GM12878 (cell line): ENCODE data around the gene PRR5L. TPM values are rescaled to one million over a fixed set of nuclear protein-coding genes. Genes with fewer than 3 reads are reported as not detected.

ENCODE experiments used
- ATAC-seq: fragments of 200-7000 bp; cut with Tn5 transposase; 3 replicates; pipeline ENCODE4 v1.9.1; 2020; ENCODE audit warnings: mild to moderate bottlenecking, moderate library complexity
- BruUV-seq: library from RNA; stranded (reverse); fragments of 400-500 nt; replicated peaks from 2 replicates; lab custom pipeline; 2021; lab: Mats Ljungman, UMichigan
- CTCF ChIA-PET: fragments of 300-600 bp; sonication (Branson Sonifier 250); formaldehyde crosslinking; extraction: SDS; loops from one replicate; lab custom pipeline; 2021; ENCODE audit warnings: inconsistent platforms; lab: Yijun Ruan, JAX
- POLR2A ChIA-PET: fragments of 350-600 bp; formaldehyde crosslinking; extraction: SDS; loops from one replicate; lab custom pipeline; 2021; ENCODE audit warnings: inconsistent platforms; lab: Charles Lee
- RAD21 ChIA-PET: fragments of 300-600 bp; sonication (Branson Sonifier 250); formaldehyde crosslinking; loops from one replicate; lab custom pipeline; 2023; ENCODE audit warnings: antibody characterized with exemption; ENCODE audit not compliant: unreplicated experiment; lab: Charles Lee
- SMC1A ChIA-PET: fragments of 300-600 bp; sonication (Branson Sonifier 250); formaldehyde crosslinking; loops from one replicate; lab custom pipeline; 2023; ENCODE audit not compliant: unreplicated experiment, uncharacterized antibody; lab: Charles Lee
- DNase-seq: peaks from one replicate; pipeline ENCODE4 v3.0.0-alpha.2; 2011; ENCODE audit warnings: low read depth, low spot score
- FAIRE-seq: peaks from 3 replicates; lab custom pipeline; 2011; peaks lifted over from hg19 to GRCh38; lab: Jason Lieb, UNC
- H2AFZ ChIP-seq: 2 replicates; pipeline ENCODE4 v1.6.0; 2011; ENCODE audit warnings: low read depth, low read length, control low read depth; ENCODE audit not compliant: control insufficient read depth
- H3K27ac ChIP-seq: 2 replicates; pipeline ENCODE4 v1.5.1; 2011; ENCODE audit warnings: control low read depth; ENCODE audit not compliant: control insufficient read depth, insufficient read depth
- H3K27me3 ChIP-seq, 2 experiments: replicated peaks in 1 of 2; 2 replicates each; pipeline versions ENCODE4 v1.6.0 to v1.6.1; 2011; ENCODE audit warnings: low read length in 1 of 2; ENCODE audit not compliant: control insufficient read depth in 2 of 2, insufficient read depth in 2 of 2
- H3K36me3 ChIP-seq, 2 experiments: 2 replicates each; pipeline ENCODE4 v1.5.1; 2011; ENCODE audit warnings: low read length in 1 of 2; ENCODE audit not compliant: control insufficient read depth in 2 of 2, insufficient read depth in 2 of 2
- H3K4me1 ChIP-seq: 2 replicates; pipeline ENCODE4 v1.6.1; 2011; ENCODE audit warnings: mild to moderate bottlenecking, low read length, moderate library complexity, mixed read lengths; ENCODE audit not compliant: control insufficient read depth, insufficient read depth
- H3K4me2 ChIP-seq: 2 replicates; pipeline ENCODE4 v1.6.0; 2011; ENCODE audit warnings: control low read depth; ENCODE audit not compliant: control insufficient read depth, insufficient read depth
- H3K4me3 ChIP-seq: fragments of 200-600 bp; sonication (generic); 2 replicates; pipeline ENCODE4 v1.5.1; 2016
- H3K79me2 ChIP-seq: 2 replicates; pipeline ENCODE4 v1.6.0; 2011; ENCODE audit warnings: low read length; ENCODE audit not compliant: control insufficient read depth, insufficient read depth
- H3K9ac ChIP-seq: 2 replicates; pipeline ENCODE4 v1.8.0; 2011; ENCODE audit warnings: low read length, control low read depth, mixed read lengths; ENCODE audit not compliant: control insufficient read depth, insufficient read depth
- H3K9me3 ChIP-seq: replicated peaks from 3 replicates; pipeline ENCODE4 v1.5.1; 2011; ENCODE audit warnings: mild to moderate bottlenecking, low read length; ENCODE audit not compliant: control insufficient read depth, insufficient read depth
- H4K20me1 ChIP-seq: 2 replicates; pipeline ENCODE4 v1.6.0; 2011; ENCODE audit not compliant: control insufficient read depth, insufficient read depth
- BMI1 ChIP-seq: fragments of 450-650 bp; IDR thresholded peaks from 2 replicates; pipeline ENCODE4 v1.6.1; 2016; ENCODE audit warnings: mild to moderate bottlenecking, moderate library complexity, borderline replicate concordance
- CUX1 ChIP-seq: IDR thresholded peaks from 2 replicates; pipeline ENCODE4 v1.6.1; 2012; ENCODE audit warnings: improper control_type of control experiment, low read depth, low read length; ENCODE audit not compliant: insufficient replicate concordance
- EGR1 ChIP-seq, 2 experiments: IDR thresholded peaks; 1 replicate in 1 of 2; 2 replicates in 1 of 2; pipeline ENCODE4 v1.6.1; 2011 to 2012; ENCODE audit warnings: low read depth in 2 of 2, low read length in 2 of 2, borderline replicate concordance in 1 of 2, mild to moderate bottlenecking in 1 of 2, moderate library complexity in 1 of 2
- HDGF ChIP-seq: fragments of 450-650 bp; IDR thresholded peaks from 2 replicates; pipeline ENCODE4 v1.6.1; 2016; ENCODE audit warnings: antibody characterized with exemption
- IKZF2 ChIP-seq, 2 experiments: fragments of 450-650 bp; IDR thresholded peaks; 2 replicates each; pipeline ENCODE4 v1.6.1; 2017; ENCODE audit warnings: mild to moderate bottlenecking in 2 of 2, moderate library complexity in 2 of 2
- KAT2A ChIP-seq: conservative IDR thresholded peaks from 2 replicates; pipeline ENCODE4 v1.6.1; 2011; ENCODE audit warnings: low read depth, low read length; ENCODE audit not compliant: control insufficient read depth
- KDM1A ChIP-seq: fragments of 200-600 bp; sonication (generic); IDR thresholded peaks from 2 replicates; pipeline ENCODE4 v1.6.1; 2016; ENCODE audit warnings: borderline replicate concordance
- NRF1 ChIP-seq: conservative IDR thresholded peaks from 2 replicates; pipeline ENCODE4 v1.6.1; 2011; ENCODE audit warnings: mild to moderate bottlenecking, low read depth, low read length, improper control_type of control experiment
- PAX5 ChIP-seq: IDR thresholded peaks from 2 replicates; pipeline ENCODE4 v1.6.1; 2011; ENCODE audit warnings: low read depth, low read length, borderline replicate concordance
- RCOR1 ChIP-seq: conservative IDR thresholded peaks from 2 replicates; pipeline ENCODE4 v1.6.1; 2012; ENCODE audit warnings: low read depth, low read length, improper control_type of control experiment
- SMC3 ChIP-seq: IDR thresholded peaks from 2 replicates; pipeline ENCODE4 v1.6.1; 2011; ENCODE audit warnings: low read length, improper control_type of control experiment, borderline replicate concordance
- SREBF2 ChIP-seq: IDR thresholded peaks from 2 replicates; pipeline ENCODE4 v1.6.1; 2012; ENCODE audit warnings: mild to moderate bottlenecking, low read length
- STAT1 ChIP-seq: fragments of 450-650 bp; conservative IDR thresholded peaks from 2 replicates; pipeline ENCODE4 v1.6.1; 2014; ENCODE audit warnings: antibody characterized with exemption, mild to moderate bottlenecking
- TBL1XR1 ChIP-seq: IDR thresholded peaks from 2 replicates; pipeline ENCODE4 v1.6.1; 2012; ENCODE audit warnings: low read depth, low read length, improper control_type of control experiment
- YBX1 ChIP-seq: fragments of 450-650 bp; IDR thresholded peaks from 2 replicates; pipeline ENCODE4 v1.6.1; 2016; ENCODE audit warnings: antibody characterized with exemption
- ZNF687 ChIP-seq: fragments of 450-650 bp; IDR thresholded peaks from 2 replicates; pipeline ENCODE4 v1.6.1; 2017; ENCODE audit warnings: mild to moderate bottlenecking, moderate library complexity
- WGBS: methylation state at CpG from one replicate; pipeline ENCODE4 v1.1.6; 2016; ENCODE audit warnings: low lambda C conversion rate; ENCODE audit not compliant: insufficient replicate concordance, insufficient coverage; ENCODE audit errors: missing lambda C conversion rate; 5-methylcytosine and 5-hydroxymethylcytosine counted together
- in situ Hi-C: fragments of 300-500 bp; cut with MboI; formaldehyde crosslinking; loops from 9 replicates; pipeline ENCODE4 v1.14.3; 2018; ENCODE audit warnings: mixed read lengths
- intact Hi-C: fragments of 100-400 bp; cut with micrococcal nuclease; formaldehyde crosslinking; loops from one replicate; pipeline ENCODE4 v1.14.2; 2022; ENCODE audit not compliant: unreplicated experiment
- polyA plus RNA-seq, 11 experiments: library from polyadenylated mRNA; depleted of rRNA in 4 of 11; unstranded in 6 of 11; stranded (reverse) in 5 of 11; fragments of >200 nt; fragmentation: Nextera tagmentation in 4 of 11; fragmentation: Illumina TruSeq in 1 of 11; extraction: Ambion mirVana in 4 of 11; extraction: Trizol in 1 of 11; gene quantifications; 1 replicate in 1 of 11; 2 replicates in 10 of 11; pipeline versions ENCODE4 v1.2.1 to v1.2.3, GENCODE V29; 2011 to 2016; ENCODE audit warnings: inconsistent platforms in 2 of 11, missing spikeins in 2 of 11, low read depth in 1 of 11
- total RNA-seq, 4 experiments: library from RNA; depleted of rRNA in 3 of 4; stranded (reverse); fragments of >200 nt in 3 of 4; fragmentation: Illumina TruSeq in 1 of 4; extraction: Trizol in 1 of 4; gene quantifications; 2 replicates each; pipeline versions ENCODE4 v1.2.1 to v1.2.3, GENCODE V29; 2013 to 2021

Gene PRR5L
- total and polyA plus RNA-seq, 10 of the 15 experiments (the other 5 are each of a cell fraction or from before 2014, with no cell fraction given): 0.11 to 4.2 (median 0.67) TPM; not detected in 1

GRCh38 chr11:36311926-36312595 lies 16.0 kb downstream of the PRR5L start:
- in situ Hi-C loops (no loop called here), intact Hi-C loops (loop anchor here (2.0 kb wide), 1 partner anchor 43 kb away; no protein-coding TSS in a partner anchor)
- Histone ChIP-seq H3K9me3 (no peaks in the 10 kb centered on the region), H3K79me2 (no peaks in the 10 kb centered on the region), H3K4me2 (no peak overlapping the region), H4K20me1 (no peaks in the 10 kb centered on the region), H3K36me3 (no peaks in the 10 kb centered on the region), H3K27ac (no peak overlapping the region), H3K4me3 (no peak overlapping the region), H2AFZ (no peak overlapping the region), H3K27me3 (peaks cover 0 to 2% of the 10 kb centered on the region in 2 experiments; a peak in 1 of 4 replicates), H3K9ac (no peak overlapping the region), H3K4me1 (no peaks in the 10 kb centered on the region)
- ChIA-PET SMC1A (interaction anchor here (1.0 to 2.1 kb wide), 5 partner anchors 16 to 166 kb away, joined by 3 to 9 read pairs (median 4); no protein-coding TSS in a partner anchor), CTCF (interaction anchor here (1.4 to 3.6 kb wide), 4 partner anchors 20 to 181 kb away, joined by 3 to 25 read pairs (median 6); no protein-coding TSS in a partner anchor), POLR2A (no interaction called here), RAD21 (interaction anchor here (0.8 to 1.9 kb wide), 5 partner anchors 18 to 181 kb away, joined by 3 to 5 read pairs (median 4); no protein-coding TSS in a partner anchor)
- ATAC-seq (peak; percentile 31), DNase-seq (no peak), FAIRE-seq (no peak)
- WGBS: 29% methylated on average over 4 of the region's 4 CpGs
- no TSS peak for BruUV-seq
- TF ChIP-seq CUX1 (no peak), RCOR1 (no peak), SMC3 (no peak), TBL1XR1 (no peak), ZNF687 (no peak), EGR1 (IDR thresholded peaks at IDR 0.05; ENCODE audit: borderline replicate concordance in 1 of 2, low read depth in 2 of 2, low read length in 2 of 2) (no peak), STAT1 (no peak), SREBF2 (no peak), IKZF2 (IDR thresholded peaks at IDR 0.05) (no peak), NRF1 (no peak), YBX1 (no peak), BMI1 (no peak), PAX5 (no peak), KDM1A (no peak), HDGF (no peak), KAT2A (no peak)
